HepG2 (cell line): ENCODE measurements around the gene TSC22D1. TPM values are rescaled to one million over a fixed set of nuclear protein-coding genes. Genes with fewer than 3 reads are reported as not detected.

ENCODE experiments used
- AGO2 ChIP-seq: fragments of 200-400 bp; formaldehyde crosslinking; optimal IDR thresholded peaks from 2 replicates; pipeline ENCODE3; 2017; ENCODE audit warnings: mild to moderate bottlenecking, low read depth, low read length, moderate library complexity
- GZF1 ChIP-seq: sonication (generic); formaldehyde crosslinking; IDR thresholded peaks from 2 replicates; pipeline ENCODE4 v1.5.1; 2020; ENCODE audit warnings: mild to moderate bottlenecking, missing genetic modification reagents
- NFKBIZ ChIP-seq: IDR thresholded peaks from 2 replicates; pipeline ENCODE4 v1.6.1; 2018; ENCODE audit warnings: missing genetic modification reagents, missing compliant biosample characterization
- NRL ChIP-seq: sonication (generic); formaldehyde crosslinking; IDR thresholded peaks from 2 replicates; pipeline ENCODE4 v1.5.0; 2020; ENCODE audit warnings: missing genetic modification reagents, mild to moderate bottlenecking, moderate library complexity, borderline replicate concordance
- PAX8 ChIP-seq: sonication (generic); formaldehyde crosslinking; IDR thresholded peaks from 2 replicates; pipeline ENCODE4 v1.8.0; 2022; ENCODE audit warnings: mild to moderate bottlenecking, missing genetic modification reagents, borderline replicate concordance
- TSC22D2 ChIP-seq: sonication (generic); formaldehyde crosslinking; IDR thresholded peaks from 2 replicates; pipeline ENCODE4 v1.5.1; 2020; ENCODE audit warnings: missing genetic modification reagents, mild to moderate bottlenecking, borderline replicate concordance
- ZFP36L2 ChIP-seq: sonication (generic); formaldehyde crosslinking; IDR thresholded peaks from 2 replicates; pipeline ENCODE4 v1.4.0; 2020; ENCODE audit warnings: missing genetic modification reagents
- ZNF292 ChIP-seq: sonication (generic); formaldehyde crosslinking; IDR thresholded peaks from 2 replicates; pipeline ENCODE4 v1.8.1; 2022; ENCODE audit warnings: mild to moderate bottlenecking, low read depth, missing genetic modification reagents, borderline replicate concordance
- ZNF747 ChIP-seq: sonication (generic); formaldehyde crosslinking; IDR thresholded peaks from 2 replicates; pipeline ENCODE4 v1.8.1; 2023; ENCODE audit warnings: missing genetic modification reagents, mild to moderate bottlenecking, borderline replicate concordance
- ZNF790 ChIP-seq: sonication (generic); formaldehyde crosslinking; IDR thresholded peaks from 2 replicates; pipeline ENCODE4 v1.8.0; 2022; ENCODE audit warnings: missing genetic modification reagents, mild to moderate bottlenecking, borderline replicate concordance
- polyA plus RNA-seq, 8 experiments: library from polyadenylated mRNA; depleted of rRNA in 3 of 8; stranded (reverse) in 7 of 8; unstranded in 1 of 8; fragments of >200 nt; fragmentation: Illumina TruSeq in 4 of 8; extraction: Trizol in 4 of 8; gene quantifications; 2 replicates each; pipeline versions ENCODE4 v1.2.1 to v1.2.3, GENCODE V29; 2011 to 2016; ENCODE audit warnings: low read depth in 4 of 8, missing spikeins in 1 of 8, mixed read lengths in 1 of 8; ENCODE audit not compliant: insufficient read depth in 1 of 8
- total RNA-seq, 5 experiments: library from RNA; depleted of rRNA; stranded (reverse); fragments of >200 nt; fragmentation: Illumina TruSeq; extraction: Trizol; gene quantifications; 2 replicates each; pipeline ENCODE4 v1.2.3, GENCODE V29; 2016; ENCODE audit warnings: low read depth in 1 of 5
- TF ChIP-seq, protein P1 (sequence below): IDR thresholded peaks from 2 replicates; pipeline ENCODE4 v1.6.1; 2016; ENCODE audit warnings: low read depth, missing genetic modification reagents, missing compliant biosample characterization

TSC22D1 gene
- total and polyA plus RNA-seq, 2 of the 13 experiments (the other 11 are each of a cell fraction or from before 2014, with no cell fraction given), result 18.4 to 35.7 TPM

GRCh38 chr13:44537248-44537647 lies 38.9 kb downstream of the TSC22D1 start (continued):
- no peak for TF ChIP-seq NRL
- TF ChIP-seq ZNF292 (CRISPR knock-in tag), result no peak
- TF ChIP-seq AGO2, result no peak
- TF ChIP-seq, protein P1, sequence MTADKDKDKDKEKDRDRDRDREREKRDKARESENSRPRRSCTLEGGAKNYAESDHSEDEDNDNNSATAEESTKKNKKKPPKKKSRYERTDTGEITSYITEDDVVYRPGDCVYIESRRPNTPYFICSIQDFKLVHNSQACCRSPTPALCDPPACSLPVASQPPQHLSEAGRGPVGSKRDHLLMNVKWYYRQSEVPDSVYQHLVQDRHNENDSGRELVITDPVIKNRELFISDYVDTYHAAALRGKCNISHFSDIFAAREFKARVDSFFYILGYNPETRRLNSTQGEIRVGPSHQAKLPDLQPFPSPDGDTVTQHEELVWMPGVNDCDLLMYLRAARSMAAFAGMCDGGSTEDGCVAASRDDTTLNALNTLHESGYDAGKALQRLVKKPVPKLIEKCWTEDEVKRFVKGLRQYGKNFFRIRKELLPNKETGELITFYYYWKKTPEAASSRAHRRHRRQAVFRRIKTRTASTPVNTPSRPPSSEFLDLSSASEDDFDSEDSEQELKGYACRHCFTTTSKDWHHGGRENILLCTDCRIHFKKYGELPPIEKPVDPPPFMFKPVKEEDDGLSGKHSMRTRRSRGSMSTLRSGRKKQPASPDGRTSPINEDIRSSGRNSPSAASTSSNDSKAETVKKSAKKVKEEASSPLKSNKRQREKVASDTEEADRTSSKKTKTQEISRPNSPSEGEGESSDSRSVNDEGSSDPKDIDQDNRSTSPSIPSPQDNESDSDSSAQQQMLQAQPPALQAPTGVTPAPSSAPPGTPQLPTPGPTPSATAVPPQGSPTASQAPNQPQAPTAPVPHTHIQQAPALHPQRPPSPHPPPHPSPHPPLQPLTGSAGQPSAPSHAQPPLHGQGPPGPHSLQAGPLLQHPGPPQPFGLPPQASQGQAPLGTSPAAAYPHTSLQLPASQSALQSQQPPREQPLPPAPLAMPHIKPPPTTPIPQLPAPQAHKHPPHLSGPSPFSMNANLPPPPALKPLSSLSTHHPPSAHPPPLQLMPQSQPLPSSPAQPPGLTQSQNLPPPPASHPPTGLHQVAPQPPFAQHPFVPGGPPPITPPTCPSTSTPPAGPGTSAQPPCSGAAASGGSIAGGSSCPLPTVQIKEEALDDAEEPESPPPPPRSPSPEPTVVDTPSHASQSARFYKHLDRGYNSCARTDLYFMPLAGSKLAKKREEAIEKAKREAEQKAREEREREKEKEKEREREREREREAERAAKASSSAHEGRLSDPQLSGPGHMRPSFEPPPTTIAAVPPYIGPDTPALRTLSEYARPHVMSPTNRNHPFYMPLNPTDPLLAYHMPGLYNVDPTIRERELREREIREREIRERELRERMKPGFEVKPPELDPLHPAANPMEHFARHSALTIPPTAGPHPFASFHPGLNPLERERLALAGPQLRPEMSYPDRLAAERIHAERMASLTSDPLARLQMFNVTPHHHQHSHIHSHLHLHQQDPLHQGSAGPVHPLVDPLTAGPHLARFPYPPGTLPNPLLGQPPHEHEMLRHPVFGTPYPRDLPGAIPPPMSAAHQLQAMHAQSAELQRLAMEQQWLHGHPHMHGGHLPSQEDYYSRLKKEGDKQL (CRISPR knock-in tag), result no peak
- no peak for TF ChIP-seq ZFP36L2 (CRISPR knock-in tag)
- no peak for TF ChIP-seq PAX8 (CRISPR knock-in tag)
- no peak for TF ChIP-seq ZNF747
- no peak for TF ChIP-seq TSC22D2 (CRISPR knock-in tag)
- no peak for TF ChIP-seq GZF1
- TF ChIP-seq ZNF790 (CRISPR knock-in tag), result no peak
- TF ChIP-seq NFKBIZ (CRISPR knock-in tag), result no peak
- TF ChIP-seq, all 625 proteins: peak for 0
